Thoracic aorta (tissue), 2 donors: ENCODE results near the gene CIBAR2. TPM values are rescaled to one million over a fixed set of nuclear protein-coding genes. Genes with fewer than 3 reads are reported as not detected.
A peak's percentile ranks its signal among the peaks of the same experiment; 100 is the strongest.

Experiments used
- ATAC-seq: fragments of 150-250 bp; one replicate; pipeline ENCODE4 v1.8.0; 2017; ENCODE audit warnings: low read depth; ENCODE audit not compliant: insufficient number of reproducible peaks, low FRiP score
- DNase-seq: peaks from one replicate; pipeline ENCODE4 v3.0.0-alpha.2; 2020; ENCODE audit warnings: low spot score
- H3K27ac ChIP-seq, 2 donors: fragments of 200-600 bp; sonication (generic); 1 replicate in 1 of 2; 2 replicates in 1 of 2; pipeline ENCODE4 v1.5.1; 2016; ENCODE audit warnings: mild to moderate bottlenecking in 2 of 2, moderate library complexity in 2 of 2
- H3K27me3 ChIP-seq: fragments of 200-600 bp; sonication (generic); replicated peaks from 2 replicates; pipeline ENCODE4 v1.6.0; 2016; ENCODE audit warnings: mild to moderate bottlenecking; ENCODE audit not compliant: insufficient read depth
- H3K36me3 ChIP-seq: fragments of 200-600 bp; sonication (generic); one replicate; pipeline ENCODE4 v1.5.1; 2016
- H3K4me1 ChIP-seq, 2 donors: fragments of 200-600 bp; sonication (generic); 1 replicate in 1 of 2; 2 replicates in 1 of 2; pipeline versions ENCODE4 v1.5.1 to v1.6.0; 2016; ENCODE audit warnings: low read depth in 2 of 2, mild to moderate bottlenecking in 1 of 2; ENCODE audit not compliant: control insufficient read depth in 1 of 2
- H3K4me3 ChIP-seq: fragments of 200-600 bp; sonication (generic); 2 replicates; pipeline ENCODE4 v1.5.1; 2016; ENCODE audit warnings: mild to moderate bottlenecking
- H3K9me3 ChIP-seq: fragments of 200-600 bp; sonication (generic); 2 replicates; pipeline ENCODE4 v1.5.1; 2016
- CTCF ChIP-seq: fragments of 200-600 bp; sonication (generic); IDR thresholded peaks from one replicate; pipeline ENCODE4 v1.5.1; 2019; ENCODE audit warnings: antibody characterized with exemption
- total RNA-seq, 2 donors: library from RNA; depleted of rRNA; stranded (reverse); fragments of >200 nt; gene quantifications; one replicate each; pipeline versions ENCODE4 v1.1.0 to v1.2.3, GENCODE V29; 2016

CIBAR2 gene
- total RNA-seq, 2 donors from 2014 or later, result not detected

- DNase-seq, result peak; percentile 84
- no peak for TF ChIP-seq CTCF
- Histone ChIP-seq H3K36me3 (no peaks in the 10 kb centered on the region), H3K27me3 (no peaks in the 10 kb centered on the region), H3K4me1 (peaks cover 24 to 63% of the 10 kb centered on the region in 2 donors), H3K4me3 (no peak overlapping the region), H3K9me3 (no peaks in the 10 kb centered on the region), H3K27ac (peak overlapping the region; percentile 73 to 75)
- ATAC-seq, result peak; percentile 41
Observed at GRCh38 chr16:85151603-85152413, 39.5 kb upstream of the CIBAR2 start.

- Histone ChIP-seq H3K4me1 (peaks cover 28 to 69% of the 10 kb centered on the region in 2 donors), H3K4me3 (no peak overlapping the region), H3K9me3 (no peaks in the 10 kb centered on the region), H3K36me3 (no peaks in the 10 kb centered on the region), H3K27ac (peak overlapping the region; percentile 73 to 75), H3K27me3 (no peaks in the 10 kb centered on the region)
- TF ChIP-seq CTCF, result no peak
- ATAC-seq, result no peak
- DNase-seq, result no peak
Observed at GRCh38 chr16:85151079-85151602, 38.9 kb upstream of the CIBAR2 start.

GRCh38 chr16:85150331-85150940, 38.2 kb upstream of the CIBAR2 start:
- H3K27me3 ChIP-seq, result no peaks in the 10 kb centered on the region
- no peaks in the 10 kb centered on the region for H3K9me3 ChIP-seq
- DNase-seq (no peak), ATAC-seq (no peak)
- TF ChIP-seq CTCF, result no peak
- no peaks in the 10 kb centered on the region for H3K36me3 ChIP-seq
- peaks cover 28 to 73% of the 10 kb centered on the region in 2 donors for H3K4me1 ChIP-seq
- H3K4me3 ChIP-seq, result no peak overlapping the region
- H3K27ac ChIP-seq, result peak overlapping the region in 1 of 2 donors; percentile 73

GRCh38 chr16:85149776-85150175, 37.5 kb upstream of the CIBAR2 start:
- H3K4me1 ChIP-seq, result peaks cover 28 to 73% of the 10 kb centered on the region in 2 donors

More at GRCh38 chr16:85149776-85150175, 37.5 kb upstream of the CIBAR2 start:
- no peak for TF ChIP-seq CTCF
- H3K36me3 ChIP-seq, result no peaks in the 10 kb centered on the region
- ATAC-seq (no peak), DNase-seq (no peak)
- H3K27ac ChIP-seq, result no peak overlapping the region
- no peak overlapping the region for H3K4me3 ChIP-seq
- no peaks in the 10 kb centered on the region for H3K27me3 ChIP-seq
- H3K9me3 ChIP-seq, result no peaks in the 10 kb centered on the region
